NCI-H748 (cell line): ENCODE results near the gene SPATA6.
A peak's percentile ranks its signal among the peaks of the same experiment; 100 is the strongest.
"Not testable (repeated sequence)": the region's sequence is repeated elsewhere in the genome, so short reads cannot be mapped to it uniquely, and the experiment has no call there.

ENCODE experiments used
- DNase-seq: peaks from one replicate; lab custom pipeline; 2025; ENCODE audit not compliant: unreplicated experiment; lab: John Stamatoyannopoulos, UW

The SPATA6 gene

DNA sequence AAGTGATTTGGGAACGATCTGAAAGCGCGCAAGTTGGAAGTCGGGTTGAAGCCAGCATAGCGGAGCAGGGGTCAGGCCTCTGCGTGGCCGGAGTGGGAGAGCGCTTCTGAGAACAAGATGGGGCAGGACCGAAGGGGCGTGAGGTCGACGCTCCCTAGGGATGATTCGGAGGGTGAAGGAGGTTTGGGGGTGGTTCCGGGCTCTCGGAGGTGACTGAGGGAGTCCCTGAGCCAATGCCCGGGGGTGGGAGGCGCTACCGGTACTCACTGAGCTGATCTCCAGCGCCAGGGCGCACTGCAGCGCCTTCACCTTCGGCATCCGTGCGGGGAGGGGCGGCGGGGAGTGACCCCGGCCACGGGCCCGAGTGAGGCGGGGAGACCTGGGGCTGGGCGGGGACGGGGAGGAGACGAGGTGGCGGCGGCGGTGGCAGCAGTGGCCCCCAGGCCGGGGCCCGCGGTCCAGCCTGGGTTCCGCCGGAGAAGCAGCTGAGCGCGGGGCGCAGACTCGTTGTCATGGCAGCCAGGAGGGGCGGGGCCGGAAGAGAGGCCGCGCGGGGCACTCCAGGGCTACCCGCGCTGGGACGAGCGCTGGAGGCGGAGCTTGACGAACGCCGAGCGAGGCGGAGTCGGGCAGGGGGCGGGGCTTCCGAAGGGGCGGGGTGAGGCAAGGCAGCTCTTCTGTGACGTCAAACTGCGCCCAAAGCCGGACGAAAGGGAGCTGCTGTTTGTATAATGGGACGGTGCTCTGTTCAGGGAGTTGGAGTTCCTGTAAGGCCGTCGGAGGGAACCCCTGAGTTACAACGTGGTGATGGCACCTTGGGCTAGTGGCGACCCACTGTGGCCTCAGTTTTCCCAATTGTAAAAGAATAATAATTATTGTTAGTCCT is at the start of gene SPATA6:
Gene SPATA6, minus strand, starts transcription at position 514 of the 886 bp plus-strand sequence. Its CDS starts 196 bp downstream, at position 318.
- DNase-seq, result peak; percentile 96

GRCh38 chr1:48519896-48520295 is 47.9 kb upstream of the SPATA6 start:
- DNase-seq, result not testable (repeated sequence)

GRCh38 chr1:48506870-48507269 is 34.9 kb upstream of the SPATA6 start:
- DNase-seq, result no peak

DNA sequence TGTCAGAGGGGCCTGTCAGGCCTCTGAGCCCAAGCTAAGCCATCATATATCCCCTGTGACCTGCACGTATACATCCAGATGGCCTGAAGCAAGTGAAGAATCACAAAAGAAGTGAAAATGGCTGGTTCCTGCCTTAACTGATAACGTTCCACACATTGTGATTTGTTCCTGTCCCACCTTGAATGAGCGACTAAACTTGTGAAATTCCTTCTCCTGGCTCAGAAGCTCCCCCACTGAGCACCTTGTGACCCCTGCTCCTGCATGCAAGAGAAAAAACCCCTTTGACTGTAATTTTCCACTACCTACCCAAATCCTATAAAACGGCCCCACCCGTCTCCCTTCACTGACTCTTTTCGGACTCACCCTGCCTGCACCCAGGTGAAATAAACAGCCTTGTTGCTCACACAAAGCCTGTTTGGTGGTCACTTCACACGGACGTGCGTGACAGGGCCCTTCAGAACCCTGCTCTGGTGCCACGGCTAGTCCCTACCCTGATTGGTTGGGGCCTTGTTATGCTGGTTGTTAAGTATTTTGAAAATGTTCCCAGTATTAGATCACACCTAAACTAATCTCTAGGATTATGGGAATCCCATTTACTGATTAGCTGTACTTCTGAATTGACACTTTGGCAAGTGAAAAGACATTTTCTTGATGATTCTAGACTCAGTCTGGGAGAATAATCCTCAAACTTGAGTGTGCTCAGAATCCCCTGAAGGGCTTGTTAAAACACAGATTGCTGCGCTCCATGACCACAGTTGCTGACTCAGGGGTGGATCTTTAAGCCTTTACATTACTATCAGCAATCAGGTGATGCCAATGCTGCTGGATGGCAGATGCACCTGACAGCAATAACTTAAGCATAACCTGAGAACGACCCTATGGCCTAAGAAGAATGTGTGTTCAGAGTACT is 28.8 kb upstream of the SPATA6 start:
- DNase-seq, result no peak

- peak; percentile 11 for DNase-seq
Measured at GRCh38 chr1:48499211-48499735, 27.3 kb upstream of the SPATA6 start.

GRCh38 chr1:48498096-48498791 is 26.2 kb upstream of the SPATA6 start:
- DNase-seq, result peak; percentile 84

GRCh38 chr1:48495911-48496310 is 23.9 kb upstream of the SPATA6 start:
- no peak for DNase-seq

GRCh38 chr1:48495166-48495565 is 23.2 kb upstream of the SPATA6 start:
- no peak for DNase-seq

GRCh38 chr1:48493970-48494769 is 22.2 kb upstream of the SPATA6 start:
- DNase-seq, result no peak

DNA sequence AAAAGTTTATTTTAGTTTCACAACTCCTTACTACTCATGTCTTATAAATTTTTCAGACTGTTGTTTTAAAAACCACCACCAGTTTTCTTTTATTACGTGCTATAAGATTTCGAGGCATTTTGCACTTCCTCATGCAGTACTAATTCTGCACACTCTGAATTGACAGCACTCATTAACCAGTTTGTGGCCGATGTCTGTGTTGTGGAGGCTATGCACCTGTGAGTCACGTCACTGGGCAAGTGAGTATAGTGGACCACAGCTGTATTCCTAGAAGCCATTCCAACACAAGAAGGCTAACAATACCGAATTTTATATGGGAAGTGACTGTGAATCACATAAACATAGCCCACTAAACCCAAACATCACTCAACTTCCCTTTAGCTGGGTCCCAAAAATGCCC is 21.0 kb upstream of the SPATA6 start:
- DNase-seq, result no peak

- no peak for DNase-seq
Measured at GRCh38 chr1:48492392-48492791, 20.4 kb upstream of the SPATA6 start.

DNA sequence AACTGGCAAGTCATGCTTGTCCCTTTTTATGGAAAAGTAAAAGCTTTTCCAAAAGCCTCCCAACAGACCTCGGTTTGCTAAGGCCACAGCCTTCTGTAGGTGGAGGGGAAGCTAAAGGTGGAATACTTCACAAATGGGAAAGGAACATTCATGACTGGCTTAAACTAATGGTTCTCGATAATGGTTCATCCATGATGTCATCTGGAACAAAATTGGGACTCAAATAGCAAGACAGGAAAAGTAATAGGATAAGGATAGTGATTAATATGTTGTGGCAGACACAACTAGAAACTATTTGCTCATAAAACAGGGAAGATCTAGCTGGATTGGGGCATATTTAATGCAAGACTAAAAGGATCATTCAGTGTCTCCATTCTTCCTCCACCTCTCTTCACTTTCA is 16.7 kb upstream of the SPATA6 start:
- no peak for DNase-seq

DNA sequence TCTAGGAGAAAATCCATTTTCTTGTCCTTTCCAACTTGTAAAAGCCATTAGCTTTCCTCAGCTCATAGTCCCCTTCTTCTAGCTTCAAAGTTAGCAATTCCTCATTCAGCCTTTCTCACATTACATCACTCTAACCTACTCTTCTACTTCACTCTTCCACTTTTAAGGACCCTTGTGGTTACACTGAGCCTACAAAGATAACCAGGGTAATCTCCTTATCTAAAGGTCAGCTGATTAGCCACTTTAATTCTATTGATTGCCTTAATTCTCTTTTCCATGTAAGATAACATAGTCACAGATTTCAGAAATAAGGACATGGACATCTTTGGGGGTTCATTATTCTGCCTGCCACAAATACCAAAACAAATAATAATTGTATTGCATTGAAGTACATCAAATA is 8.5 kb upstream of the SPATA6 start:
- DNase-seq, result no peak

DNA sequence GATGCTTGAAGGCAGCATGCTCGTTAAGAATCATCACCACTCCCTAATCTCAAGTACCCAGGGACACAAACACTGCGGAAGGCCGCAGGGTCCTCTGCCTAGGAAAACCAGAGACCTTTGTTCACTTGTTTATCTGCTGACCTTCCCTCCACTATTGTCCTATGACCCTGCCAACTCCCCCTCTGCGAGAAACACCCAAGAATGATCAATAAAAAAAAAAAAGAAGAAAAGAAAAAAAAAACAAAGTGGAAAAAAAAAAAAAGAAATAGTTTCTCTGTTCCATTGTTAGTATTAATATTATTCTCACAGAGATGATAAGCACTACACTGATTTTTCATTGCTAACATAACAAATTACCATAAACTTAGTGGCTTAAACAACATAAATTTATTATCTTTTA is 8.0 kb upstream of the SPATA6 start:
- DNase-seq, result not testable (repeated sequence)

DNA sequence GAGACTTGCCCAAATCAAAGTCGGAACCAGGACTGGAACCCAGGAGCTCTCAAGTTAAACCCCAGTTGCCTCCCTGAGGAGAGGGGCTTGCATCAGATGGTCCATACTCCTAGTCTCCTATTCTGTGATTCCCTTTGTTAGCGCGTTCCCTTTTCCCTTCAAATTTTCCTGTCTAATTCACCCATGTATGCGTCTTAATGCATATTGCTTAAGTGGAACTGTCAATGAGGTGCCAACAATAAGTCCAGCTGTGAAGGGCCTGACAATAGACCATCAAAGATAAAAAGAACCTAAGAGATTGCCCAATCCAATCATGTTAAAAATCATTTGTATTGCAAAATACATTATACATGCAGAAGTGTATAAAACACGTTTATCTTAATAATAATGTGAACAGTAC is 634 bp upstream of the SPATA6 start:
- peak; percentile 59 for DNase-seq

DNA sequence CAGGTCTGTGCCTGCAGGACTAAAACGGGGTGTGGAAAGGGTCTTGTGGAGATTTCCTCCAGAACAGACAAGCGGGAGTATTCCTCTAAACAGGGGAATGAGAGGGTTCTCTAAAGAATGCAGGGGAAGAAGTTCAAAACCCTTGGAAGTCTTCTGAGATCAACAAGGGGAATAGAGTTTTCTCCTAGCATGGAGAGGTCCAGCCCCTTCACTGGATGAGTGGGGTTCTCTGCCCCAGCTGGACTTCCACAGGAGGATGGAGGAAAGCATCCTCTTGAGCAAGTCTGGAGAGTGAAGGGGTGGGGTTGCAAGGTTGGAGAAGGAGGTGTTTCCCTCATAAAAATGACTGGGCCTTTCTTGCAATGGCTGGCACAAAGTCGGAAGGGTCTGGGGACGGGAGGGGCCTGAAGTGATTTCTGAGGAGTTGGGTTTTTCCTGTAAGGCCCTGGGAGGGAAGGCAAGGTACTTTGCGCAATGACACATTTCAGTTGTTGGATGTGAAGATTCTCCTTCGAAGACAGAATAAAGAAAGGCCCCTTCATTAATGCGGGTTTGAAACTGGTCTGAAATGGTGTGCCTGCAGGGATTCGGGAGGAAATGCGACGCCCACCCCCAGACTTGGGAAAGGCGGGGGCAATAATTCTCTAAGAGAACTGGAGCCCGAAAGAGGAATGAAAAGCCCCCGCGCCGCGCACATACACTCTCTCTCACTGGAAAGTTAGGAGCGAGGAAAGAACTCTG is 884 bp downstream of the SPATA6 start:
- DNase-seq, result peak; percentile 41

DNA sequence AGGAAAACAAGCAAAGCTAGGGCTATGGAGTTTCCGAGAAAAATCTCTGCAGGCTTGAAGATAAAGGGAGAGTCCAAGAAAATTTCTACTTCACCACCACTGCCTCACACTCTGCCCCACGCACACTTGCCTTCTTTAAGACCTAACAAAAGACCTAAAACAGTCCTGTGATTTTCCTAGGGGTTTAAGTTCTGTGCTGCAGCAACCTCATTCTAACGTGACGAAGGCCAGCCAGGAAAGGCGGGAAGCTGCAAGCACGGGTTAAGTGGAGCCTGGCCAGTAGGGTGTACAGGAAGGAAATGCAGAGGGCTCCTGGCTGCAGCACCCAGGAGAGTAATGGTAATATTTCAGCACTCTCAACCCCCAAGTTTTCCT is 1.5 kb downstream of the SPATA6 start:
- DNase-seq, result peak; percentile 69

- peak; percentile 43 for DNase-seq
Measured at GRCh38 chr1:48469616-48470480, 2.2 kb downstream of the SPATA6 start.

GRCh38 chr1:48466594-48466993 is 5.4 kb downstream of the SPATA6 start:
- no peak for DNase-seq
